HepG2 (cell line): Measurements from ENCODE around the gene MTG1. TPM values are rescaled to one million over a fixed set of nuclear protein-coding genes. Genes with fewer than 3 reads are reported as not detected.

Experiments
- ARID4A ChIP-seq: sonication (generic); formaldehyde crosslinking; IDR thresholded peaks from 2 replicates; pipeline ENCODE4 v1.5.0; 2020; ENCODE audit warnings: mild to moderate bottlenecking, missing genetic modification reagents, borderline replicate concordance
- CAMTA2 ChIP-seq: sonication (generic); formaldehyde crosslinking; IDR thresholded peaks from 2 replicates; pipeline ENCODE4 v1.4.0; 2020; ENCODE audit warnings: mild to moderate bottlenecking, missing genetic modification reagents, borderline replicate concordance
- NR2C2 ChIP-seq: sonication (generic); formaldehyde crosslinking; IDR thresholded peaks from 2 replicates; pipeline ENCODE4 v1.4.0; 2020; ENCODE audit warnings: missing genetic modification reagents, mild to moderate bottlenecking, moderate library complexity, borderline replicate concordance
- SRSF4 ChIP-seq: fragments of 200-400 bp; formaldehyde crosslinking; IDR thresholded peaks from one replicate; pipeline ENCODE4 v1.6.1; 2018; ENCODE audit warnings: mild to moderate bottlenecking, low read depth, low read length, moderate library complexity; ENCODE audit not compliant: poor library complexity, severe bottlenecking
- SRY ChIP-seq: sonication (generic); formaldehyde crosslinking; IDR thresholded peaks from 2 replicates; pipeline ENCODE4 v1.8.0; 2022; ENCODE audit warnings: mild to moderate bottlenecking, missing genetic modification reagents
- ZMYM2 ChIP-seq: sonication (generic); formaldehyde crosslinking; IDR thresholded peaks from 2 replicates; pipeline ENCODE4 v1.8.0; 2022; ENCODE audit warnings: mild to moderate bottlenecking, missing genetic modification reagents
- ZNF225 ChIP-seq: sonication (generic); formaldehyde crosslinking; IDR thresholded peaks from 2 replicates; pipeline ENCODE4 v1.4.0; 2020; ENCODE audit warnings: mild to moderate bottlenecking, missing genetic modification reagents
- ZNF570 ChIP-seq: sonication (generic); formaldehyde crosslinking; IDR thresholded peaks from 2 replicates; pipeline ENCODE4 v1.4.0; 2020; ENCODE audit warnings: mild to moderate bottlenecking, missing genetic modification reagents, borderline replicate concordance
- ZNF691 ChIP-seq: sonication (generic); formaldehyde crosslinking; IDR thresholded peaks from 2 replicates; pipeline ENCODE4 v1.4.0; 2020; ENCODE audit warnings: missing genetic modification reagents, low read depth, mild to moderate bottlenecking, borderline replicate concordance
- ZNF775 ChIP-seq: sonication (generic); formaldehyde crosslinking; IDR thresholded peaks from 2 replicates; pipeline ENCODE4 v1.4.0; 2020; ENCODE audit warnings: missing genetic modification reagents, mild to moderate bottlenecking, moderate library complexity, borderline replicate concordance
- polyA plus RNA-seq, 8 experiments: library from polyadenylated mRNA; depleted of rRNA in 3 of 8; stranded (reverse) in 7 of 8; unstranded in 1 of 8; fragments of >200 nt; fragmentation: Illumina TruSeq in 4 of 8; extraction: Trizol in 4 of 8; gene quantifications; 2 replicates each; pipeline versions ENCODE4 v1.2.1 to v1.2.3, GENCODE V29; 2011 to 2016; ENCODE audit warnings: low read depth in 4 of 8, missing spikeins in 1 of 8, mixed read lengths in 1 of 8; ENCODE audit not compliant: insufficient read depth in 1 of 8
- total RNA-seq, 5 experiments: library from RNA; depleted of rRNA; stranded (reverse); fragments of >200 nt; fragmentation: Illumina TruSeq; extraction: Trizol; gene quantifications; 2 replicates each; pipeline ENCODE4 v1.2.3, GENCODE V29; 2016; ENCODE audit warnings: low read depth in 1 of 5

Gene MTG1
- total and polyA plus RNA-seq, 2 of the 13 experiments (the other 11 are each of a cell fraction or from before 2014, with no cell fraction given), result 42.0 to 103 TPM

DNA sequence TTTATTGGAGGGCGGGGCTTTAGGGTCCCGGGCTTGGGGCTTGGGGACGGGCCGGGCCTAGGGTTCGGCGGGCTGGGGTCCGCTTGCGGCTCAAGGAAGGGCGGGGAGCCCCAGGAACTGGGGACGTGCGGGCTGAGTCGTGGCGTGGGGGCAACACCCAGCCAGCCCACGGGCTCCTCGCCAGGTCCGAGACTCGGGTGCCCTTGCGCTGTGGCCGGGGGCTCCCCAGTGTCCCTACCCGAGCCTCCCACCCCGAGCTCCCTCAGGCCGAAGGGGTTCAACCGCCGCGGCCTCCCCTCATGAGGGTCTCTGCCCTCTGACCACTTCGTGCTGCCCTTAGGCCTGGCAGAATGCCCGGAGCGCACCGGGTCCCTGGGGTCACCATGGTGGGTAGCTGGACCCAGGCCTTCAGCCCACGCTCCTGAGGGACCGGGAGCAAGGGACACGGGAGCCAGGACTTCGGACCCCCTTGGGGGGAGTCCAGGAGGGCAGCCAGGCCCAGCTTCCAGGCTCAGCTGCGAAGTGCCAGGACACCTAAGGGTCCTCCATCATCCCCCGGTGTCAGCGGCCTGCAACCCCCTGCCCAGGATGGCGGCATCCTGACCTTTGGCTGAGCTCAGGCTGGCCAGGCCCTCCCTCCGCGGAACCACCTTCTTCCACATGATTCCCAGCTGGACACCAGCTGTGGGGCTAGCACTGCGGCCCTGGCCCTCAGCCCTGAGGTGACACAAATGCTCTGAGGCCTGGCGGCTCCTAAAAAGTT lies 35.6 kb upstream of the MTG1 start (continued):
- TF ChIP-seq ARID4A (CRISPR knock-in tag) (peak; percentile 46), ZNF775 (CRISPR knock-in tag) (no peak), ZNF570 (no peak), NR2C2 (CRISPR knock-in tag) (peak; percentile 57), ZMYM2 (CRISPR knock-in tag) (peak; percentile 46; the same call in 1 of the 2 replicates), ZNF225 (CRISPR knock-in tag) (peak; percentile 56), SRY (CRISPR knock-in tag) (peak; percentile 1; the same call in 1 of the 2 replicates), ZNF691 (CRISPR knock-in tag) (no peak; the same call in 1 of the 2 replicates), CAMTA2 (CRISPR knock-in tag) (no peak), SRSF4 (no peak)
